HEK293 (cell line): Measurements from ENCODE around the gene SLC22A8.

ENCODE experiments used
- CTCF ChIP-seq: fragments of 450-650 bp; formaldehyde crosslinking; IDR thresholded peaks from 2 replicates; pipeline ENCODE4 v1.5.1; 2016; ENCODE audit warnings: missing biosample characterization, missing genetic modification characterization
- SETDB1 ChIP-seq: IDR thresholded peaks from one replicate; pipeline ENCODE4 v1.6.1; 2017; ENCODE audit warnings: mild to moderate bottlenecking, low read length, moderate library complexity, mixed read lengths; ENCODE audit not compliant: insufficient read length
- ZBTB7A ChIP-seq: fragments of 450-650 bp; formaldehyde crosslinking; IDR thresholded peaks from 2 replicates; pipeline ENCODE4 v1.5.1; 2016; ENCODE audit warnings: low read depth, missing biosample characterization, missing genetic modification characterization
- ZNF530 ChIP-seq: fragments of 450-650 bp; formaldehyde crosslinking; IDR thresholded peaks from 2 replicates; pipeline ENCODE4 v1.5.1; 2016; ENCODE audit warnings: low read depth, missing biosample characterization, missing genetic modification characterization
- ZNF639 ChIP-seq: fragments of 450-650 bp; formaldehyde crosslinking; IDR thresholded peaks from 2 replicates; pipeline ENCODE4 v1.5.1; 2016; ENCODE audit warnings: missing biosample characterization, missing genetic modification characterization
- ZNF747 ChIP-seq: fragments of 450-650 bp; formaldehyde crosslinking; IDR thresholded peaks from 2 replicates; pipeline ENCODE4 v1.5.1; 2016; ENCODE audit warnings: missing biosample characterization, missing genetic modification characterization
- TF ChIP-seq, protein P1 (sequence below): fragments of 450-650 bp; formaldehyde crosslinking; IDR thresholded peaks from 2 replicates; pipeline ENCODE4 v1.5.1; 2016; ENCODE audit warnings: missing biosample characterization, missing genetic modification characterization

- TF ChIP-seq CTCF (tag by site-specific recombination): no peak
- TF ChIP-seq SETDB1: no peak
- TF ChIP-seq ZNF747 (tag by site-specific recombination): no peak
- TF ChIP-seq, protein P1, sequence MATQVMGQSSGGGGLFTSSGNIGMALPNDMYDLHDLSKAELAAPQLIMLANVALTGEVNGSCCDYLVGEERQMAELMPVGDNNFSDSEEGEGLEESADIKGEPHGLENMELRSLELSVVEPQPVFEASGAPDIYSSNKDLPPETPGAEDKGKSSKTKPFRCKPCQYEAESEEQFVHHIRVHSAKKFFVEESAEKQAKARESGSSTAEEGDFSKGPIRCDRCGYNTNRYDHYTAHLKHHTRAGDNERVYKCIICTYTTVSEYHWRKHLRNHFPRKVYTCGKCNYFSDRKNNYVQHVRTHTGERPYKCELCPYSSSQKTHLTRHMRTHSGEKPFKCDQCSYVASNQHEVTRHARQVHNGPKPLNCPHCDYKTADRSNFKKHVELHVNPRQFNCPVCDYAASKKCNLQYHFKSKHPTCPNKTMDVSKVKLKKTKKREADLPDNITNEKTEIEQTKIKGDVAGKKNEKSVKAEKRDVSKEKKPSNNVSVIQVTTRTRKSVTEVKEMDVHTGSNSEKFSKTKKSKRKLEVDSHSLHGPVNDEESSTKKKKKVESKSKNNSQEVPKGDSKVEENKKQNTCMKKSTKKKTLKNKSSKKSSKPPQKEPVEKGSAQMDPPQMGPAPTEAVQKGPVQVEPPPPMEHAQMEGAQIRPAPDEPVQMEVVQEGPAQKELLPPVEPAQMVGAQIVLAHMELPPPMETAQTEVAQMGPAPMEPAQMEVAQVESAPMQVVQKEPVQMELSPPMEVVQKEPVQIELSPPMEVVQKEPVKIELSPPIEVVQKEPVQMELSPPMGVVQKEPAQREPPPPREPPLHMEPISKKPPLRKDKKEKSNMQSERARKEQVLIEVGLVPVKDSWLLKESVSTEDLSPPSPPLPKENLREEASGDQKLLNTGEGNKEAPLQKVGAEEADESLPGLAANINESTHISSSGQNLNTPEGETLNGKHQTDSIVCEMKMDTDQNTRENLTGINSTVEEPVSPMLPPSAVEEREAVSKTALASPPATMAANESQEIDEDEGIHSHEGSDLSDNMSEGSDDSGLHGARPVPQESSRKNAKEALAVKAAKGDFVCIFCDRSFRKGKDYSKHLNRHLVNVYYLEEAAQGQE: no peak
- TF ChIP-seq ZBTB7A (tag by site-specific recombination): no peak
- no peak for TF ChIP-seq ZNF639 (tag by site-specific recombination)
- no peak for TF ChIP-seq ZNF530 (tag by site-specific recombination)
Measured at GRCh38 chr11:62958547-62959421, 56.9 kb downstream of the SLC22A8 start.
